HepG2 (cell line): ENCODE results near the gene OSBPL5. TPM values are rescaled to one million over a fixed set of nuclear protein-coding genes. Genes with fewer than 3 reads are reported as not detected.
A peak's percentile ranks its signal among the peaks of the same experiment; 100 is the strongest.

ENCODE experiments used
- AGO2 ChIP-seq: fragments of 200-400 bp; formaldehyde crosslinking; optimal IDR thresholded peaks from 2 replicates; pipeline ENCODE3; 2017; ENCODE audit warnings: mild to moderate bottlenecking, low read depth, low read length, moderate library complexity
- CAMTA2 ChIP-seq: sonication (generic); formaldehyde crosslinking; IDR thresholded peaks from 2 replicates; pipeline ENCODE4 v1.4.0; 2020; ENCODE audit warnings: mild to moderate bottlenecking, missing genetic modification reagents, borderline replicate concordance
- CENPBD1 ChIP-seq: sonication (generic); formaldehyde crosslinking; IDR thresholded peaks from 2 replicates; pipeline ENCODE4 v1.8.0; 2022; ENCODE audit warnings: missing genetic modification reagents, low read depth, mild to moderate bottlenecking, borderline replicate concordance
- NR2F6 ChIP-seq, 2 experiments: IDR thresholded peaks; 2 replicates each; pipeline ENCODE4 v1.6.1; 2016; ENCODE audit warnings: antibody characterized with exemption in 1 of 2, mild to moderate bottlenecking in 1 of 2
- PRMT3 ChIP-seq: sonication (generic); formaldehyde crosslinking; IDR thresholded peaks from 2 replicates; pipeline ENCODE4 v1.8.1; 2022; ENCODE audit warnings: low read depth, mild to moderate bottlenecking, moderate library complexity, missing genetic modification reagents, borderline replicate concordance
- RCOR2 ChIP-seq: IDR thresholded peaks from 2 replicates; pipeline ENCODE4 v1.6.1; 2016; ENCODE audit warnings: missing biosample characterization, missing genetic modification reagents
- SNAPC4 ChIP-seq: sonication (generic); formaldehyde crosslinking; IDR thresholded peaks from 2 replicates; pipeline ENCODE4 v1.4.0; 2020; ENCODE audit warnings: mild to moderate bottlenecking, missing genetic modification reagents
- SOX13 ChIP-seq, 3 experiments: fragments of 450-650 bp in 1 of 3; sonication (generic) in 1 of 3; formaldehyde crosslinking in 1 of 3; IDR thresholded peaks in 2 of 3; conservative IDR thresholded peaks in 1 of 3; 2 replicates each; pipeline versions ENCODE4 v1.5.0 to v1.6.1; 2016 to 2020; ENCODE audit warnings: antibody characterized with exemption in 1 of 3, mild to moderate bottlenecking in 1 of 3, missing compliant biosample characterization in 1 of 3, missing genetic modification reagents in 1 of 3, moderate library complexity in 1 of 3
- SRSF9 ChIP-seq: fragments of 200-400 bp; formaldehyde crosslinking; IDR thresholded peaks from 2 replicates; pipeline ENCODE4 v1.6.1; 2018; ENCODE audit warnings: borderline replicate concordance, mild to moderate bottlenecking, low read depth, low read length; ENCODE audit not compliant: insufficient read depth, poor library complexity, severe bottlenecking
- TAF15 ChIP-seq: fragments of 200-400 bp; formaldehyde crosslinking; IDR thresholded peaks from one replicate; pipeline ENCODE4 v1.6.1; 2018; ENCODE audit warnings: mild to moderate bottlenecking, low read depth, low read length; ENCODE audit not compliant: poor library complexity, severe bottlenecking
- ZBTB7A ChIP-seq: sonication (generic); formaldehyde crosslinking; IDR thresholded peaks from 2 replicates; pipeline ENCODE4 v1.8.0; 2022; ENCODE audit warnings: mild to moderate bottlenecking, missing genetic modification reagents
- ZFP41 ChIP-seq: sonication (generic); formaldehyde crosslinking; IDR thresholded peaks from 2 replicates; pipeline ENCODE4 v1.4.0; 2020; ENCODE audit warnings: mild to moderate bottlenecking, missing genetic modification reagents, borderline replicate concordance
- ZNF564 ChIP-seq: sonication (generic); formaldehyde crosslinking; IDR thresholded peaks from 2 replicates; pipeline ENCODE4 v1.8.1; 2023; ENCODE audit warnings: mild to moderate bottlenecking, missing genetic modification reagents
- ZNF572 ChIP-seq: sonication (generic); formaldehyde crosslinking; IDR thresholded peaks from 2 replicates; pipeline ENCODE4 v1.5.1; 2020; ENCODE audit warnings: mild to moderate bottlenecking, missing genetic modification reagents
- ZNF724P ChIP-seq: sonication (generic); formaldehyde crosslinking; IDR thresholded peaks from 2 replicates; pipeline ENCODE4 v1.8.0; 2022; ENCODE audit warnings: missing genetic modification reagents, borderline replicate concordance
- ZNF816 ChIP-seq: sonication (generic); formaldehyde crosslinking; IDR thresholded peaks from 2 replicates; pipeline ENCODE4 v1.8.0; 2022; ENCODE audit warnings: missing genetic modification reagents, mild to moderate bottlenecking, borderline replicate concordance
- polyA plus RNA-seq, 8 experiments: library from polyadenylated mRNA; depleted of rRNA in 3 of 8; stranded (reverse) in 7 of 8; unstranded in 1 of 8; fragments of >200 nt; fragmentation: Illumina TruSeq in 4 of 8; extraction: Trizol in 4 of 8; gene quantifications; 2 replicates each; pipeline versions ENCODE4 v1.2.1 to v1.2.3, GENCODE V29; 2011 to 2016; ENCODE audit warnings: low read depth in 4 of 8, missing spikeins in 1 of 8, mixed read lengths in 1 of 8; ENCODE audit not compliant: insufficient read depth in 1 of 8
- total RNA-seq, 5 experiments: library from RNA; depleted of rRNA; stranded (reverse); fragments of >200 nt; fragmentation: Illumina TruSeq; extraction: Trizol; gene quantifications; 2 replicates each; pipeline ENCODE4 v1.2.3, GENCODE V29; 2016; ENCODE audit warnings: low read depth in 1 of 5
- TF ChIP-seq, protein P1 (sequence below): sonication (generic); formaldehyde crosslinking; IDR thresholded peaks from 2 replicates; pipeline ENCODE4 v1.5.1; 2020; ENCODE audit warnings: missing genetic modification reagents, mild to moderate bottlenecking, borderline replicate concordance

The OSBPL5 gene
- total and polyA plus RNA-seq, 2 of the 13 experiments (the other 11 are each of a cell fraction or from before 2014, with no cell fraction given) = not detected

DNA sequence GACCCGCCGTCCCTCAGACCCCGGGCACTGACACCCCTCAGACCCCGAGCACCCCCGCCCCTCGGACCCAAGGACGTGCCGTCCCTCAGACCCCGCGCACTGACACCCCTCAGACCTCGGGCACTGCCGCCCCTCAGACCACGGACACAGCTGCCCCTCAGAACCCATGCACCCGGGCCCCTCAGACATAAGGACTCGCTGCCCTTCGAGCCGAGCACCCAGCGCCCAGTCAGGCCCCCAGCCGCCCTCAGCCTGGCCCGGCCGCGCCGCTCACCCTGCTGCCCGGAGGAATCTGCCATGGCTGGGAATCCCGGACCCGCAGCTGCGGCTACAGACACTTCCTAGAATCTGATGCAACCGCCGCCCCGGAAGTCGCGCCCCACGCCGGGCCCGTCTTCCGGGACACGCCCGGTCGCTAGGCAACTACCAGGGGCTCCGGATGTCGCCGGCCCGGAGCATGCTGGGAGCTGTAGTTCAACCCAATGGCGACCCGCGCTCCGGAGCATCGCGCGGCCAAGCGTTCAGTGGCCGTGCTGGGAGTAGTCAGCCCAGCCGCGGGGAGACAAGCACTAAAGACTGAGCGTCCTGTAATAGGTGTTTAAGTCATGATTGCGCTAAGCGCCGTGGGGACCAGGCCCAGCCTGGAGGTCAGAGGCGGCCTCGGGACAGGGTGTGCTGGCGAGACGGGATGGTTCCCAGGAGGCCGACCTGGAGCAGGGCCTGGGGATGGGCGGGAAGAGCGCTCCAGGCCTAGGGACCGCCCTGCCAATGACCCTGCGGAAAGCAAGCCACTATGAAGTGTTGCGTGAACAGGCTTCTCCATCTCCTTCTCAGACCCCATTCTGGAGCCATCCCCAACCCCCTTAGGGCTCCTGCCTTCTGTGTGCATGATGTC is 107.8 kb downstream of the OSBPL5 start, which contains the start of gene CARS1 (continued):
- TF ChIP-seq ZNF564 = 0 out of 2 replicates have a peak, but pooled peaks have one; percentile 61
- TF ChIP-seq, protein P1, sequence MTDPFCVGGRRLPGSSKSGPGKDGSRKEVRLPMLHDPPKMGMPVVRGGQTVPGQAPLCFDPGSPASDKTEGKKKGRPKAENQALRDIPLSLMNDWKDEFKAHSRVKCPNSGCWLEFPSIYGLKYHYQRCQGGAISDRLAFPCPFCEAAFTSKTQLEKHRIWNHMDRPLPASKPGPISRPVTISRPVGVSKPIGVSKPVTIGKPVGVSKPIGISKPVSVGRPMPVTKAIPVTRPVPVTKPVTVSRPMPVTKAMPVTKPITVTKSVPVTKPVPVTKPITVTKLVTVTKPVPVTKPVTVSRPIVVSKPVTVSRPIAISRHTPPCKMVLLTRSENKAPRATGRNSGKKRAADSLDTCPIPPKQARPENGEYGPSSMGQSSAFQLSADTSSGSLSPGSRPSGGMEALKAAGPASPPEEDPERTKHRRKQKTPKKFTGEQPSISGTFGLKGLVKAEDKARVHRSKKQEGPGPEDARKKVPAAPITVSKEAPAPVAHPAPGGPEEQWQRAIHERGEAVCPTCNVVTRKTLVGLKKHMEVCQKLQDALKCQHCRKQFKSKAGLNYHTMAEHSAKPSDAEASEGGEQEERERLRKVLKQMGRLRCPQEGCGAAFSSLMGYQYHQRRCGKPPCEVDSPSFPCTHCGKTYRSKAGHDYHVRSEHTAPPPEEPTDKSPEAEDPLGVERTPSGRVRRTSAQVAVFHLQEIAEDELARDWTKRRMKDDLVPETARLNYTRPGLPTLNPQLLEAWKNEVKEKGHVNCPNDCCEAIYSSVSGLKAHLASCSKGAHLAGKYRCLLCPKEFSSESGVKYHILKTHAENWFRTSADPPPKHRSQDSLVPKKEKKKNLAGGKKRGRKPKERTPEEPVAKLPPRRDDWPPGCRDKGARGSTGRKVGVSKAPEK (CRISPR knock-in tag) = 0 out of 2 replicates have a peak, but pooled peaks have one; percentile 63
- no peak for TF ChIP-seq NR2F6 (IDR thresholded peaks at IDR 0.05)
- TF ChIP-seq NR2F6 (CRISPR knock-in tag; IDR thresholded peaks at IDR 0.05) = peak; percentile 40
- no peak for TF ChIP-seq SOX13 (IDR thresholded peaks at IDR 0.05)
- TF ChIP-seq SOX13 (CRISPR knock-in tag; conservative IDR thresholded peaks at IDR 0.05 in 1 of 2, IDR thresholded peaks at IDR 0.05 in 1 of 2) = peak in 1 of 2 experiments; percentile 15; a peak in 2 of 4 replicates
- TF ChIP-seq PRMT3 (CRISPR knock-in tag) = peak; percentile 82; the same call in 1 of the 2 replicates
- no peak for TF ChIP-seq CENPBD1 (CRISPR knock-in tag)
- TF ChIP-seq SNAPC4 (CRISPR knock-in tag) = peak; percentile 25; the same call in 1 of the 2 replicates
- TF ChIP-seq ZNF572 (CRISPR knock-in tag) = peak; percentile 86; the same call in 1 of the 2 replicates
- no peak for TF ChIP-seq SRSF9
- TF ChIP-seq RCOR2 (CRISPR knock-in tag) = no peak
- TF ChIP-seq AGO2 = no peak
- peak; percentile 36 for TF ChIP-seq TAF15
- no peak for TF ChIP-seq ZBTB7A
- TF ChIP-seq ZNF724P (CRISPR knock-in tag) = no peak
- TF ChIP-seq ZNF816 = no peak
- TF ChIP-seq CAMTA2 (CRISPR knock-in tag) = no peak
- no peak for TF ChIP-seq ZFP41
